GM06990 (cell line): Measurements from ENCODE around the gene C14orf119.

ENCODE experiments used
- DNase-seq: peaks from one replicate; pipeline ENCODE4 v3.0.0-alpha.2; 2011; ENCODE audit not compliant: insufficient read length; ENCODE audit errors: extremely low read depth
- H3K27me3 ChIP-seq: replicated peaks from 2 replicates; pipeline ENCODE4 v1.6.0; 2011; ENCODE audit warnings: low read length; ENCODE audit not compliant: control insufficient read depth, insufficient read depth
- H3K36me3 ChIP-seq: 2 replicates; pipeline ENCODE4 v1.5.1; 2011; ENCODE audit warnings: low read length; ENCODE audit not compliant: control insufficient read depth, insufficient read depth
- H3K4me3 ChIP-seq: replicated peaks from 2 replicates; pipeline ENCODE4 v1.5.1; 2011; ENCODE audit warnings: low read depth, mild to moderate bottlenecking, control low read depth, low read length
- CTCF ChIP-seq: IDR thresholded peaks from 2 replicates; pipeline ENCODE4 v1.5.1; 2011; ENCODE audit warnings: low read length, control low read depth, mild to moderate bottlenecking, inconsistent platforms; ENCODE audit not compliant: insufficient read depth, poor library complexity, severe bottlenecking

The C14orf119 gene

GRCh38 chr14:23079716-23080115 lies 15.6 kb upstream of the C14orf119 start:
- DNase-seq: no peak
- H3K36me3 ChIP-seq: peaks cover 36% of the 10 kb centered on the region
- H3K4me3 ChIP-seq: no peak overlapping the region

GRCh38 chr14:23080474-23080873 lies 14.8 kb upstream of the C14orf119 start:
- peaks cover 34% of the 10 kb centered on the region for H3K36me3 ChIP-seq
- DNase-seq: no peak
- TF ChIP-seq CTCF: no peak
- H3K4me3 ChIP-seq: no peak overlapping the region
- no peaks in the 10 kb centered on the region for H3K27me3 ChIP-seq

More at GRCh38 chr14:23079716-23080115, 15.6 kb upstream of the C14orf119 start:
- no peaks in the 10 kb centered on the region for H3K27me3 ChIP-seq
- TF ChIP-seq CTCF: no peak

- no peak overlapping the region for H3K4me3 ChIP-seq
- H3K27me3 ChIP-seq: no peaks in the 10 kb centered on the region
- no peak for TF ChIP-seq CTCF
- peaks cover 11% of the 10 kb centered on the region for H3K36me3 ChIP-seq
- no peak for DNase-seq
Measured at GRCh38 chr14:23085458-23085857, 9.8 kb upstream of the C14orf119 start.

GRCh38 chr14:23086565-23086964 lies 8.7 kb upstream of the C14orf119 start:
- no peak for DNase-seq
- Histone ChIP-seq H3K36me3 (peaks cover 11% of the 10 kb centered on the region), H3K27me3 (no peaks in the 10 kb centered on the region), H3K4me3 (no peak overlapping the region)
- TF ChIP-seq CTCF: no peak

GRCh38 chr14:23089498-23090253 lies 5.6 kb upstream of the C14orf119 start:
- Histone ChIP-seq H3K4me3 (no peak overlapping the region), H3K27me3 (no peaks in the 10 kb centered on the region), H3K36me3 (peaks cover 8% of the 10 kb centered on the region)
- no peak for TF ChIP-seq CTCF
- DNase-seq: no peak
